Nephron (organoid): ENCODE data around the gene FGD2.

Source experiments
- H3K27ac Mint-ChIP-seq, 3 experiments: 2 replicates each; pipeline ENCODE4 v1.8.0; 2020; ENCODE audit warnings: mixed read lengths in 3 of 3, mild to moderate bottlenecking in 2 of 3, moderate library complexity in 1 of 3
- H3K27me3 Mint-ChIP-seq: 2 replicates; pipeline ENCODE4 v1.8.0; 2021; ENCODE audit warnings: low read depth, mild to moderate bottlenecking, moderate library complexity, mixed read lengths
- H3K36me3 Mint-ChIP-seq: 2 replicates; pipeline ENCODE4 v1.8.0; 2020; ENCODE audit warnings: low read depth, mixed read lengths
- H3K4me1 Mint-ChIP-seq: 2 replicates; pipeline ENCODE4 v1.8.0; 2020; ENCODE audit warnings: mixed read lengths
- H3K4me3 Mint-ChIP-seq, 3 experiments: 2 replicates each; pipeline ENCODE4 v1.8.0; 2020; ENCODE audit warnings: mild to moderate bottlenecking in 3 of 3, mixed read lengths in 3 of 3, moderate library complexity in 2 of 3
- H3K9me3 Mint-ChIP-seq: 2 replicates; pipeline ENCODE4 v1.8.0; 2020; ENCODE audit warnings: mixed read lengths
- CTCF ChIP-seq, 3 experiments: fragments of 200-600 bp; sonication (generic); IDR thresholded peaks; one replicate each; pipeline ENCODE4 v1.5.0; 2021; ENCODE audit warnings: antibody characterized with exemption in 3 of 3; ENCODE audit not compliant: unreplicated experiment in 3 of 3

Gene FGD2

GRCh38 chr6:37033819-37034795 lies 28.7 kb downstream of the FGD2 start:
- H3K4me3 Mint-ChIP-seq: no peak overlapping the region
- H3K4me1 Mint-ChIP-seq: peaks cover 10% of the 10 kb centered on the region
- no peaks in the 10 kb centered on the region for H3K27me3 Mint-ChIP-seq
- peaks cover 5% of the 10 kb centered on the region for H3K9me3 Mint-ChIP-seq
- no peak overlapping the region for H3K27ac Mint-ChIP-seq
- no peak for TF ChIP-seq CTCF (IDR thresholded peaks at IDR 0.05; ENCODE audit: unreplicated experiment in 3 of 3)
- no peaks in the 10 kb centered on the region for H3K36me3 Mint-ChIP-seq

DNA sequence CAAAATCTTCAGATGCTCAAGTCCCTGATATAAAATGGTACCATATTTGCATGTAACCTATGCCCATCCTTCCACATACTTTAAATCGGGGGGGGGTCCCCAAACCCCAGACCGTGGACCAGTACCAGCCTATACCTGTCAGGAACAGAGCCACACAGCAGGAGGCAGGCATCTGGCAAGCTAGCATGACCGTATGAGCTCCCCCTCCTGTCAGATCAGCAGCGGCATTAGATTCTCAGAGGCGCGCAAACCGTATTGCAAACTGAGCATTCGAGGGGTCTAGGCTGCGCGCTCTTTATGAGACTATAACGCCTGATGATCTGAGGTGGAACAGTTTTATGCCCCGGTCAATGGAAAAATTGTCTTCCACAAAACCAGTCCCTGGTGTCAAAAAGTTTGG lies 30.7 kb downstream of the FGD2 start:
- Mint-ChIP-seq H3K36me3 (no peaks in the 10 kb centered on the region), H3K27me3 (no peaks in the 10 kb centered on the region), H3K4me3 (no peak overlapping the region), H3K27ac (no peak overlapping the region), H3K4me1 (peaks cover 10% of the 10 kb centered on the region), H3K9me3 (no peaks in the 10 kb centered on the region)
- TF ChIP-seq CTCF (IDR thresholded peaks at IDR 0.05; ENCODE audit: unreplicated experiment in 3 of 3): no peak

GRCh38 chr6:37038292-37039198 lies 33.1 kb downstream of the FGD2 start:
- H3K27ac Mint-ChIP-seq: peak overlapping the region; percentile 44 to 83 (median 70)
- no peaks in the 10 kb centered on the region for H3K27me3 Mint-ChIP-seq
- no peaks in the 10 kb centered on the region for H3K36me3 Mint-ChIP-seq
- TF ChIP-seq CTCF (IDR thresholded peaks at IDR 0.05; ENCODE audit: unreplicated experiment in 3 of 3): no peak
- no peak overlapping the region for H3K4me3 Mint-ChIP-seq
- H3K4me1 Mint-ChIP-seq: peaks cover 18% of the 10 kb centered on the region
- H3K9me3 Mint-ChIP-seq: peaks cover 2% of the 10 kb centered on the region

DNA sequence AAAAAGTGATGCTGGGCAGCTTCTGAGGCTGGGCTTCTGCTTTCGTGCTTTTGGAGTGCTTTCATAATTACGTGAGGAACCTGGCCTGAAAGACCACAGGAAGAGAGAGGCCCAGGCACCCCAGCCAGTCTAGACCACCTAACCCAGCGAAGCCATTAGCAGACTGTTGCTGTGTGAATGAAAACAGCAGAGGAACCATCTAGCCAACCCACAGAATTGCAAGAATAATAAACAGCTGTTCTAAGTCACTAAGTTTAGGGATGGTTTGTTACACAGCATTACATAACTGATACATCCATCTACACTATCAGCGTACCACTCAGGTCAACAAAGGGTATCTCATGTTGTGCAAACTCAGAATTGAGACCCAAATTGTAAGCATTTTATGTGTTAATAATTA lies 34.5 kb downstream of the FGD2 start:
- Mint-ChIP-seq H3K4me3 (no peak overlapping the region), H3K36me3 (no peaks in the 10 kb centered on the region), H3K9me3 (peaks cover 2% of the 10 kb centered on the region), H3K27me3 (no peaks in the 10 kb centered on the region), H3K4me1 (peaks cover 18% of the 10 kb centered on the region), H3K27ac (no peak overlapping the region)
- TF ChIP-seq CTCF (IDR thresholded peaks at IDR 0.05; ENCODE audit: unreplicated experiment in 3 of 3): no peak

- no peak overlapping the region for H3K4me3 Mint-ChIP-seq
- H3K27ac Mint-ChIP-seq: no peak overlapping the region
- no peak for TF ChIP-seq CTCF (IDR thresholded peaks at IDR 0.05; ENCODE audit: unreplicated experiment in 3 of 3)
- peaks cover 2% of the 10 kb centered on the region for H3K9me3 Mint-ChIP-seq
- H3K27me3 Mint-ChIP-seq: peaks cover 3% of the 10 kb centered on the region
- H3K36me3 Mint-ChIP-seq: no peaks in the 10 kb centered on the region
- H3K4me1 Mint-ChIP-seq: peaks cover 18% of the 10 kb centered on the region
Observed at GRCh38 chr6:37041521-37041920, 36.1 kb downstream of the FGD2 start.
